T-helper 1 cell treated with Interleukin-12 subunit alpha and Interleukin-12 subunit beta and Interleukin-4 antibody, amounts not matched to agents 30 μg/mL and 1 μg/mL, for 36 hours (primary cell): ENCODE data around the gene ST6GAL2.

ENCODE experiments used
- H3K27ac Mint-ChIP-seq: one replicate; pipeline ENCODE4 v1.8.0; 2021; ENCODE audit warnings: mild to moderate bottlenecking, mixed read lengths
- H3K27me3 Mint-ChIP-seq: one replicate; pipeline ENCODE4 v1.8.0; 2021; ENCODE audit warnings: low read depth, mixed read lengths
- H3K36me3 Mint-ChIP-seq: one replicate; pipeline ENCODE4 v1.8.0; 2021; ENCODE audit warnings: low read depth, mixed read lengths
- H3K4me1 Mint-ChIP-seq: one replicate; pipeline ENCODE4 v1.8.0; 2021; ENCODE audit warnings: low read depth, mixed read lengths
- H3K4me3 Mint-ChIP-seq: one replicate; pipeline ENCODE4 v1.8.0; 2021; ENCODE audit warnings: mild to moderate bottlenecking, moderate library complexity, mixed read lengths
- H3K9me3 Mint-ChIP-seq: one replicate; pipeline ENCODE4 v1.8.0; 2021; ENCODE audit warnings: mixed read lengths

Gene ST6GAL2, protein sequence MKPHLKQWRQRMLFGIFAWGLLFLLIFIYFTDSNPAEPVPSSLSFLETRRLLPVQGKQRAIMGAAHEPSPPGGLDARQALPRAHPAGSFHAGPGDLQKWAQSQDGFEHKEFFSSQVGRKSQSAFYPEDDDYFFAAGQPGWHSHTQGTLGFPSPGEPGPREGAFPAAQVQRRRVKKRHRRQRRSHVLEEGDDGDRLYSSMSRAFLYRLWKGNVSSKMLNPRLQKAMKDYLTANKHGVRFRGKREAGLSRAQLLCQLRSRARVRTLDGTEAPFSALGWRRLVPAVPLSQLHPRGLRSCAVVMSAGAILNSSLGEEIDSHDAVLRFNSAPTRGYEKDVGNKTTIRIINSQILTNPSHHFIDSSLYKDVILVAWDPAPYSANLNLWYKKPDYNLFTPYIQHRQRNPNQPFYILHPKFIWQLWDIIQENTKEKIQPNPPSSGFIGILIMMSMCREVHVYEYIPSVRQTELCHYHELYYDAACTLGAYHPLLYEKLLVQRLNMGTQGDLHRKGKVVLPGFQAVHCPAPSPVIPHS

GRCh38 chr2:106885971-106886915 is at the start of gene ST6GAL2:
ST6GAL2 (minus strand) TSS chr2:106886167; CDS start chr2:106843977, 42,190 bp downstream.
- H3K27ac Mint-ChIP-seq = no peak within 1 kb of the TSS

GRCh38 chr2:106932644-106933043 is 46.7 kb upstream of the ST6GAL2 start:
- H3K4me1 Mint-ChIP-seq = no peaks in the 10 kb centered on the region

More at GRCh38 chr2:106885971-106886915, at the start of gene ST6GAL2:
- Mint-ChIP-seq H3K4me1 (no peaks in the 10 kb centered on the region), H3K4me3 (no peak within 1 kb of the TSS), H3K9me3 (no peaks in the 10 kb centered on the region), H3K36me3 (no peaks in the 10 kb centered on the region), H3K27me3 (peaks cover 28% of the 10 kb centered on the region)

GRCh38 chr2:106931717-106932335 is 45.9 kb upstream of the ST6GAL2 start:
- no peaks in the 10 kb centered on the region for H3K4me1 Mint-ChIP-seq
- H3K4me3 Mint-ChIP-seq = no peak overlapping the region
- H3K27ac Mint-ChIP-seq = no peak overlapping the region
- no peaks in the 10 kb centered on the region for H3K36me3 Mint-ChIP-seq
- no peaks in the 10 kb centered on the region for H3K27me3 Mint-ChIP-seq
- peaks cover 3% of the 10 kb centered on the region for H3K9me3 Mint-ChIP-seq

More at GRCh38 chr2:106932644-106933043, 46.7 kb upstream of the ST6GAL2 start:
- no peak overlapping the region for H3K27ac Mint-ChIP-seq
- H3K27me3 Mint-ChIP-seq = no peaks in the 10 kb centered on the region
- H3K9me3 Mint-ChIP-seq = peaks cover 3% of the 10 kb centered on the region
- no peak overlapping the region for H3K4me3 Mint-ChIP-seq
- no peaks in the 10 kb centered on the region for H3K36me3 Mint-ChIP-seq

DNA sequence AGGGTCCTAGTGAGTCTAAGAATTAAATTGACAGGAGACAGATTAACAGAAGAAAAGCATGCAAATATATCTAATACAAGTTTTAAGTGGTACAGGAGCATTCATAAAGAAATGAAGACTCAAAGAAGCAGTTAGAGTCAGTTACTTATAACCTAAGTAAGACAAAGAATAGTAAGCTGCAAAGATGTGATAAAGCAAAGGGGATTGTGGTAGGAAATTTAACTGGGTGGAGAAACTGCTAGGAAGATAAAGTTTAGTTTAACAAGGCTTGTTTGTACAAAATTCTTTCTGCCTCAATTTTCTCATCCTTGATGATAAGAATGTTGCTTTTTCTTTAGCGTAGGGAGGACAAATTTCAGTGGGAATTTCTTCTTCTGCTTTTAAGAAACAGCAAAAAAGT is 35.5 kb upstream of the ST6GAL2 start:
- Mint-ChIP-seq H3K9me3 (peaks cover 10% of the 10 kb centered on the region), H3K36me3 (no peaks in the 10 kb centered on the region), H3K27me3 (no peaks in the 10 kb centered on the region), H3K4me1 (no peaks in the 10 kb centered on the region), H3K27ac (no peak overlapping the region), H3K4me3 (no peak overlapping the region)

DNA sequence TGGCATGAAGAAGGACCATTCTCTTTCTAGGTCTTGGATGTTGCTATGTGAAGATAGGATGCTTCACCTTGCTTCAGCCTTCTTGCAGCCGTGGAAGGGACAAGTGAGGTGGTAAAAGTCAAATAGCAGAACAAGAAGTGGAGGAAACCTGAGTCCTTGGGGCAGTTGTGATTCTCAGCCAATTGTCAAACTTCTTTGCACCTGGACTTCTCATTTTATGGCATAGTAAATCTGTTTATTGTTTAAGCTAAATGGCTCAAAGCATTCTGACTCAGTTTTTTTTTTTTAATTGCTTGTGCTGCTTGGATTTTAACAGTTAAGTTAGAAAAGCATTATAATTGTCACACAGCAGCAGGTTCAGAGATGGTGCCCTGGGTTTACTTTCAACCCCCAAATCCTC is 33.0 kb upstream of the ST6GAL2 start:
- Mint-ChIP-seq H3K9me3 (peaks cover 7% of the 10 kb centered on the region), H3K27ac (no peak overlapping the region), H3K27me3 (no peaks in the 10 kb centered on the region), H3K36me3 (no peaks in the 10 kb centered on the region), H3K4me3 (no peak overlapping the region), H3K4me1 (no peaks in the 10 kb centered on the region)

DNA sequence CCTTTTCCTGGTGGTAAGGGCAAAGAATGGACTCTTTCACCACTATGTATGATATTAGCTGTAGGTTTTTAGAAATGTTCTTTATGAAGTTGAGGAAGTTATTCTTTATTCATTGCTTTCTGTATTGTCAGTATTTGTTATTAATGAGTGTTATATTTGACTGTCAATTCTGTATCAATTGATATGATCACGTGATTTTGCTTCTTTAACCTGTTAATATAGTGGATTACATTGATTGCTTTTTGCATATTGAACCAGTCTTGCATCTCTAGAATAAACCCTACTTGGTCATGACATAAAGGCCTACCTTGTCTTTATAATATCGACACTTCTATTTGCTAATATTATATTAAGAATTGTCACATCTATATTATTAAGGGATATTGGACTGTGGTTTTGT is 18.3 kb upstream of the ST6GAL2 start:
- peaks cover under 1% of the 10 kb centered on the region for H3K9me3 Mint-ChIP-seq
- no peaks in the 10 kb centered on the region for H3K36me3 Mint-ChIP-seq
- no peak overlapping the region for H3K4me3 Mint-ChIP-seq
- no peaks in the 10 kb centered on the region for H3K27me3 Mint-ChIP-seq
- H3K4me1 Mint-ChIP-seq = no peaks in the 10 kb centered on the region
- no peak overlapping the region for H3K27ac Mint-ChIP-seq

DNA sequence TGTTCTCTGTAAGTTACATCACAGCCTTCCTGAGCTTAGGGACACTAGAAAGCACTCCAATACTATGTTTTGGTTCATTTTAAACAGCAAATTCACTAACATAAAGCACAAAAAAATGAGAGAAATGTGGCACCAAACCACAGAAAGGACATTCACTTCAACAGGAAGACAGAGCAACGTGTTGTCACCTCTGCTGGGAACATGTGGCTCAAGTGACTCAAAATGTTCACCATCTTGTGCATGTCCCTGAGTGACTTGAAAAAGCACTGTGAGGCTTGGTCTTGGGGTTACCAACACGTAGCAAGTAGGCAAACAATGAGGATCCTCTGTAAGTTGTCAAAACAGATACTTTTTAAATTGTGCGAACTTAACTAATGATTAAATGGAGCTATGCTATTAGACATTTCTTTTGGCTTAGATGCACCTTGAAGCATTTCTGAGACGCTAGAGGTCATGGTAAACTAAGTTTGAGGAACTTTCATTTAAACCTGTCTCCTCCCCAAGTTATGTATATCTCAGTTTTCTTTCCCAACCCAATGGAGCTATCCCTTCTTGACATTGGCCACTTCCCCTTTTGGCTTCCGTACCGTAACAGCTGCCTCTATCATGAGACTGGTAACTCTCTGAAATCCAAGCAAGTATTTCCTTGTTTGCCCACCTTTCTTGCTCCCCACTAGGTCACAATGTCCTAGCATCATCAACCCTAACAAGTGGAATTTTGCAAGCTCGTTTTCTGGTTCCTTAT is 14.0 kb upstream of the ST6GAL2 start:
- H3K4me3 Mint-ChIP-seq = no peak overlapping the region
- H3K9me3 Mint-ChIP-seq = no peaks in the 10 kb centered on the region
- H3K4me1 Mint-ChIP-seq = no peaks in the 10 kb centered on the region
- H3K36me3 Mint-ChIP-seq = no peaks in the 10 kb centered on the region
- no peaks in the 10 kb centered on the region for H3K27me3 Mint-ChIP-seq
- no peak overlapping the region for H3K27ac Mint-ChIP-seq

GRCh38 chr2:106894545-106894944 is 8.6 kb upstream of the ST6GAL2 start:
- H3K36me3 Mint-ChIP-seq = no peaks in the 10 kb centered on the region
- no peaks in the 10 kb centered on the region for H3K27me3 Mint-ChIP-seq
- H3K27ac Mint-ChIP-seq = no peak overlapping the region
- no peaks in the 10 kb centered on the region for H3K9me3 Mint-ChIP-seq
- H3K4me1 Mint-ChIP-seq = no peaks in the 10 kb centered on the region
- H3K4me3 Mint-ChIP-seq = no peak overlapping the region

- H3K27me3 Mint-ChIP-seq = peaks cover 5% of the 10 kb centered on the region
- no peaks in the 10 kb centered on the region for H3K36me3 Mint-ChIP-seq
- no peak overlapping the region for H3K27ac Mint-ChIP-seq
- H3K9me3 Mint-ChIP-seq = no peaks in the 10 kb centered on the region
- no peaks in the 10 kb centered on the region for H3K4me1 Mint-ChIP-seq
- no peak overlapping the region for H3K4me3 Mint-ChIP-seq
Observed at GRCh38 chr2:106892048-106892447, 6.1 kb upstream of the ST6GAL2 start.

- no peaks in the 10 kb centered on the region for H3K4me1 Mint-ChIP-seq
- H3K27ac Mint-ChIP-seq = no peak overlapping the region
- no peak overlapping the region for H3K4me3 Mint-ChIP-seq
- H3K9me3 Mint-ChIP-seq = no peaks in the 10 kb centered on the region
- no peaks in the 10 kb centered on the region for H3K36me3 Mint-ChIP-seq
- peaks cover 9% of the 10 kb centered on the region for H3K27me3 Mint-ChIP-seq
Observed at GRCh38 chr2:106890606-106891005, 4.6 kb upstream of the ST6GAL2 start.

- Mint-ChIP-seq H3K36me3 (no peaks in the 10 kb centered on the region), H3K27ac (no peak overlapping the region), H3K9me3 (no peaks in the 10 kb centered on the region), H3K4me1 (no peaks in the 10 kb centered on the region), H3K27me3 (peaks cover 28% of the 10 kb centered on the region), H3K4me3 (no peak overlapping the region)
Observed at GRCh38 chr2:106886916-106887758, 1.2 kb upstream of the ST6GAL2 start.

DNA sequence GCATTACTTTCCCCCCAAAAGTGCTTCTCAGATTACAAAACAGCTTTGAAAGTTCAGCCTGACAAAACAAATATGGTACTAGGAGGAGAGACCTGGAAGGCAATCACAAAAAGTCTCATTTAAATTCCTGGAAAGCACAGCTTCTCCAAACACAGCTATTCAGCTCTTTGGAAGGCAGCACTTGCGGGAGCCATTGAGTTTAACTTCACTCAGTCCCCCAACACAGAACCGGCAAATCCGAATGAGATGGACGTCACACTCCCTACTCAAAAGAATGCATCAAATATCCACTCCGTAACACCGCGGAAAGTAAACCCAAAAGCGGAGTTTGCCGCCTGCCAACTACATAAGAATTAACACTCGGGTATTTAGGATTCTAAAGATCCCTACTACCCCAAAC is 638 bp downstream of the ST6GAL2 start:
- Mint-ChIP-seq H3K27me3 (peaks cover 28% of the 10 kb centered on the region), H3K27ac (no peak overlapping the region), H3K36me3 (no peaks in the 10 kb centered on the region), H3K4me3 (no peak overlapping the region), H3K9me3 (no peaks in the 10 kb centered on the region), H3K4me1 (no peaks in the 10 kb centered on the region)

- no peak overlapping the region for H3K27ac Mint-ChIP-seq
- no peaks in the 10 kb centered on the region for H3K36me3 Mint-ChIP-seq
- peaks cover 26% of the 10 kb centered on the region for H3K27me3 Mint-ChIP-seq
- no peak overlapping the region for H3K4me3 Mint-ChIP-seq
- H3K9me3 Mint-ChIP-seq = no peaks in the 10 kb centered on the region
- no peaks in the 10 kb centered on the region for H3K4me1 Mint-ChIP-seq
Observed at GRCh38 chr2:106882673-106883072, 3.3 kb downstream of the ST6GAL2 start.
